ENCODE measurements around the gene STXBP1.

STXBP1 gene

DNA sequence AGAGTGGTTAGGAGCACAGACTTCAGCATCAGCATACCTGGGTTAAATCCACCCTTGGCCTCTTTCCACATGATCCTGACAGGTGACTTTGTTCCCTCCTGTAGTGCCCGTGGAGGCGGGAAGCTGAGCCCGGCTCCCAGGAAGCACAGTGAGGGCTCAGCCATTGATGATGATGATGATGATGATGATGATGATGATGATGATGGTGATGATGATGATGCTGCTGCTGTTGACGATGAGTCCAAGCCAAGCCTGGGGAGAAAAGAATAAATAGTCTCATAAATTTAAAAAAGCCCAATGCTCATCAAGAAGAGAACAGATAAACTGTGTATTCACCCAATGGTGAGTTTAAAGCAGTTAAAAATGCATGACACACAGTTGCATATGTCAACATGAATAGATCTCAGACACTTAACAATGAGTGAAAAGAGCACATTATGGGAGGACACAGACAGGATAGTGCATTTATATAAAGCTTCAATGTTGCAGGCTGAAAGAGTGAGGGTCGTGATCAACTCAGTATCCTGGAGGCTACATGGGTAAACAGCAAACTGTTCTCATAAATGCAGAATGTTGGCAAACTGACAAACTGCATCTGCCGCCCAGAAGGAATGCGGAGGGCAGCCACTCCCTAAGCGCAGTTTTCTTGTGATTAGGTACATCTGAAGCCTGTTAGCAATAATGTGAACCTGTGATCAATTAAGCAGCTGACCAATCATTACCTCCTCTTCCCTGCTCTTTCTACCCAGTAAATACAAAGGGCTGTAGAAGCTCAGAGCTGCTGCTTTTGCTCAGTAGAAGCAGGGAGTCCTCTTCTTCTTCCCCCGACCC is 83.0 kb downstream of the STXBP1 start:
- no peak for DNase-seq

DNA sequence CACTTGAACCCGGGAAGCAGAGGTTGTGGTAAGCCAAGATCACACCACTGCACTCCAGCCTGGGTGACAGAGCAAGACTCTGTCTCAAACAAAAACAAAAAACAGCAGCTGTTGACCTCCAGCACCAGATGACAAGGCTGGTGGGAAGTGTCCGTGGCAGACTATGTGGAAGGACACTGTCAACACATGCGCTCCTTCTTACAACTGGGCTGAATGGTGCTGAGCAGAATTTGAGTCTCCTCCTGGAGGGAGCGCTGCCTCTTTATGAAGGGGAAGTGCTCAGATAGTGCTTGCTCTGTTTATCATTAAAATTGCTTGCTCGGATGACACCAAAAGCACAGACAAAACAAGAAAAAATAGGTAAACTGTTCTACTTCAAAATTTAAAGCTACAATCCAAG is 85.5 kb downstream of the STXBP1 start:
- DNase-seq, result no peak

DNA sequence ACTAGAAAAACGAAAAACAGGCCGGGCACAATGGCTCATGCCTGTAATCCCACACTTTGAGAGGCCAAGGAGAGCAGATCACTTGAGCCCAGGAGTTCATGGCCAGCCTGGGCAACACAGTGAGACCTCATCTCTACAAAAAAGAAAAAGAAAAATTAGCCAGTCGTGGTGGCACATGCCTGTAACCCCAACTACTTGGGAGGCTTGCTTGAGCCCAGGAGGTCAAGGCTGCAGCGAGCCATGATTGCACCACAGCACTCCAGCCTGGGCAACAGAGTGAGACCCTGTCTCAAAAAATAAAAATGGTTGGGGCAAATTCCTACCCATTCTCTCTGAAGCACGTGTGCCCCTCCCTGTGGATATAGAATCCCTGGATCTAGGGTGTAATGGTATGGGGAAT is 86.3 kb downstream of the STXBP1 start:
- no peak for DNase-seq

DNA sequence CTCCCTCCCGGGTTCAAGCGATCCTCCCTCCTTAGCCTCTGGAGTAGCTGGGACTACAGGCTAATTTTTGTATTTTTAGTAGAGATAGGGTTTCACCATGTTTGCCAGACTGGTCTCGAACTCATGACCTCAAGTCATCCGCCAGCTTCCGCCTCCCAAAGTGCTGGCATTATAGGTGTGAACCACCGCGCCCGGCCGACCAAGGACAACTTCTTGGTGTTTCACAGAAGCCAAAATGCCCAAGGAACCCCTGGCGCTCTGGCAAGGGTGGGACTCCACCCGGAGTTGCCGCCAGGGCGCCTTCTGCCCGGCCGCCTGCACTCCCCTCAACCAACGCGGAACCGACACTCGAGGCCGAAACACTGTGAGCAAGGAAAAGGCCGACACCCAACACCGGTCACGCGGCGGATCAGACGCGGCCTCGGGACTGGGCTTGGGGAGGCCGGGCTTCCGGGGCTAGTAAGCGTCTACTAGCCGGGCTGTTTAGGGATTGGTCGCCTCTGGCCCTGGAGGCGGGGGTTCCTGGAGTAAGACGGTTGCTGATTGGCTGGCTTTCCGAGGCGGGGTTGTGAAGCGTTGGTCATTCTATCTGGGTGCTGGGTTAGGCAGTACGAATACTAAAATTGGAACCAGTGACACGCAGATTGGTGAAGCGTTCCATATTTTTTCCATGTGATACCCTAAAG is 87.1 kb downstream of the STXBP1 start:
- DNase-seq, result peak; percentile 98

DNA sequence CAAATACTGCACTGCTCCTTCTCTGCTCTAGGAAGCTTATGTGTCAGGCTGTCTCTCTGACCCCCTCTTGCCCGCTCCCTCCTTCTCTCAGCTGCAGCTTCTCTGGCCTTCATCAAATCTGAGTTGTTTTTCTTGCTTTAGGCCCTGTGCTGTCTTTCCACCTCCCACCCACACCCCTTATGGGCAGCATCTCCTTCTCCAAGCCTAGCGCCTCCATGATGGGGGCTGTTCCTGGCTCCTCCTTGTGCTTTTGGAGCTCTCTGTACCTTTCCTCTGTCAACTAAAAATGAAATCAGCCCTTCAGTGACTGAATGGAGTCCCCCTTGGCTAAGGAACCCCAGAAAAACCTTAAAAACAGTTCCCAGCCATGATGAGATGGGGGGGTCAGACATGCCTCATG is 88.1 kb downstream of the STXBP1 start:
- DNase-seq, result no peak

DNA sequence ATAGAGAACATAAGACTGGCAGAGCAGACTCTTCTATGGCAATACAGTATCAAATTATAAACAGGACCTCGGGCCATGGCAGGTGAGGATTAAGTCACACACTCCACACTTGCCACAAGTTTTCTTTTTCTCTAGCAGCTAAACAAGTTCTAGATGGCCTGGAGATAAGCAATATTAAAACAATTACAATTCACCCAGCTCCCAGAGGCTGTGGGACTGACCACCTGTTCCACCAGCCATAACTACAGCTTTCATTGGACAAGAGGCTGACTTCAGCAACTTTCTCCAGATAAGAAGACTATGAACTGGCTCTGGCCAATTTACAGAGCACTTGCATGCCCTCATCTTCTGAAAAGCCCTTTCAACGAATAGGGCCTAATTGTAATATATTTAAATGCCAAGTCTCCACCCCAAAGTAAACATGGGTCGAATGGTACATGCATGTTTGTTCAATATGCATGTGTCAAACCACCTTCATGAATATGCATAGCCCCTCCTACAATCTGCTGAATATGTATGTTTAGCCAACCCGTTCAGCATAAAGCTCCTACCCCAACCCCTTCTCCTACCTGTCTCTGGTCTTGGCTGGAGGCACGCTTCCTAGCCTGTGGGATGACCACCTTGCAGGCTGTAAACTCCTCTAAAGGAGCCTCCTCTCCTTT is 88.6 kb downstream of the STXBP1 start:
- DNase-seq, result no peak

DNA sequence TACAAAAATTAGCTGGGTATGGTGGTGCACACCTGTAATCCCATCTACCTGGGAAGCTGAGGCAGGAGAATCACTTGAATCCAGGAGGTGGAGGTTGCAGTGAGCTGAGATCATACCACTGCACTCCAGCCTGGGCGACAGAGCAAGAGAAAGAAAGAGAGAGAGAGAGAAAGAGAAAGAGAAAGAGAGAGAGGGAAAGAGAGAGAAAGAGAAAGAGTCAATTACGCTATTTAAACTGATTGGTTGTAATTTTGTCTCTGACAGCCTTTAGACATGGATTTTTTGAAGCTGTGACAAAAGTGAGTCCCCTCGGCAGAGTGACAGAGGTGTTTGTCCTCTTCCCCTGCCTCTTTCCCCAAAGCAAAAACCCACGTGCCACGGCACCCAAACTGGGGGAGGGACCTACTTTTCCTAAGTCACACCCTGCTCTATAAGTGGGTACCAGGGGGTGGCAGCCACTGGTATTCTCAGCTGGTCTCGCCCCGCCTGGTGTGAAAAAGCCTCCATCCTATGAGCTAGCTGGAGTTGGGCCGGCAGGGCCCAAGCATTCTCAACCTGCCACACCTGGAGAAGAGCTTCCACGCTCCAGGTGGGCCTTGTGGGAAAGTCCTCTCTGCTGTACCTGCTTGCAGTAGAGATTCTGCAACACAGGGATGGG is 91.3 kb downstream of the STXBP1 start:
- DNase-seq, result no peak

DNA sequence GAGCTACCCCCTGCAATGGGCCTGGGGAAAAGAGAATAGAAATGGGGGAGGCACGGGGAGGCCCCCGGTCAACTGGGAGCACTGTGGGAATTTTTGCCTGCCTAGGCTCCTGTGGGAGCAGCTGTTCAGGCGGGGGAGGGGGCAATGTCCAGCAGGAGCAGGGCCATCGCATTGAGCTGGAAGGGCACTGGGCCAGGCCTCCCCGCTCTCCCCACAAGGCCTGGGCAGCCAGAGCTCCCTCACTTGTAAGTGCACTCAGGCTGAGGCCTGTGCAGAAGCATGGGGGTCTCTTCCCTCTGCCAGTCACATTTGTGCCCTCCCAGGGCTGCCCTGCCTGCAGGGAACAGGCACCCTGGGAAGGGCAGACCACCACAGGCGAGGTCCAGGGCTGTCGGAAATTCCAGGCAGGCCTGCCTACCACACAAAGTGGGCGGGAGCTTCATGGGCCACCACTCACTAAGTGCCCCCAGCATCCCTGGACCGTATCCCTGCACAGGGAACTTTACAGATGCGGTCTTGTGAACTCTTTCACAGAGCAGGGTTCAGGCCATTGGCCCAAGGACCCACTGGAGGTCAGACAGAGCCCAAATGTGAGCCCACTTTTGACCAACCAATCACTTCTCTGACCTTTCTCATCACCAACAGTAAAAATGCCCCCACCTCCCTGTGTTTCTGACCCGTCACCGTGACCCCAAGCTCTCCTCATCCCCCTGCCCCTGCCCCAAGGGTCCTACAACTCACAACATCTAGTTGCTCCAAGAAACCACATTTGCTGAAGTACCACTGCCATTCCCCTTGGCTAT is 93.7 kb downstream of the STXBP1 start:
- DNase-seq, result no peak

DNA sequence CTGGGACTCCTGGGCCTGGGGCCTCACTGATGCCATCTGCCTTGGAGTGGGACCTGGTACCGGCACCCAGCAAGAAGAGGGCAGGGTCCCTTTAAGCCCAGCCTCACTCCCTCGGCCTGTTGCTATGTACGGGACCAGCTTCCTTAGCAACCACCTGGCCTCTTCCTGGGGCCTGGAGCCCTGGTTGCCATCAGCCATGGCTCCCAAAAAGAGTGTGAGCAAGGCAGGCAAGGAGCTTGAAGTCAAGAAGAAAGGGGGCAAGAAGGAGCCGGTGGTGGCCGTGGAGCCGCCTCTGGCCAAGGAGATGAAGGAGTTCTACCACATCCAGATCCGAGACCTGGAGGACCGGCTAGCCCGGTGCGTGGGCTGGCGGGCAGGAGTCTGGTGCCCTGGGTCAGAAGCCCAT is 94.8 kb downstream of the STXBP1 start, which contains the start of gene CFAP157:
TSS of gene CFAP157 (plus strand) at position 153 of the 406 bp plus-strand sequence. CDS start at position 197, 44 bp downstream.
- peak; percentile 35 for DNase-seq

DNA sequence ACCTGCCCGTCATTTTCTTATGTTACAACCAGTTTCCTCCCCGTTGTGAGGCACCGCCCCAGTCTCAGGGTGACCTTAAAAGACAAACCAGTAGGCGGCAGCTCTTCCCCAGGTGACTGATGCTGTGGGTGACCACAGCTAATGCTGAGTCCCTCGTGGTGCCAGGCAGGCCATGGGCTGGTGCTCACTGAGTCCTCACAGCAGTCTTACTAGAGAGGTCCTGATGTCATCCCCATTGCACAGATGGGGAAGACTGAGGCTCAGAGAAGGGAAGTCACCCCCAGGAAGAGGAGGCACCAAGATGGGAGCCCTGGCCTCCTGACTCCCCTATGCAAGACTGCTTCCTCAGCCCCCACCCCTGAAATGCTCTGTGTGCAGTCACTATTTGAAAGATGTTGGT is 95.7 kb downstream of the STXBP1 start:
- DNase-seq, result no peak

DNA sequence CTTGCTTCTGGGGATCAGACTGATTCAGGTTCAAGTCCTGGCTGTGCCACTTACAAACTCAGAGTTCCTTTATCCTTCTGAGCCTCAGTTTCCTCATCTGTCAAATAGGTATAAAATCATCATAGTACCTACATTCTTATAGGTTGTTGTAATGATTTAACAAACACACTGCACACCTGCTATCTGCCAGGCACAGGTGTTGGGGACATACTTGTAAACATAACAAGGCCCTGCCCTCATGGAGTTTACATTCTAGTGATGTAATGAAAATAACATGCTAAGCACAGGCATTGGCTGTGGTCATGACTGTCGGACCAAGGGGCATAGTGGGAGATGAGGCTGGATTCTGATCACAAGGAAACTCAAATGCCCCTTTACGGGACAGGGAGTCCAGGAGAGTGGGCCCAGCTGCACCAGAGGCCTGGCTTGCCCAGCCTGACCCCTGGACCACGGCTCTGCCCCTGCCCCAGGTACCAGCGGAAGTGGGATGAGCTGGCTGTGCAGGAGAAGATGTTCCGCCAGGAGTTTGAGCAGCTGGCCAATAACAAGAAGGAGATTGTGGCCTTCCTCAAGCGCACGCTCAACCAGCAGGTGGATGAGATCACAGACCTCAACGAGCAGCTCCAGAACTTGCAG is 97.0 kb downstream of the STXBP1 start:
- DNase-seq, result no peak

DNA sequence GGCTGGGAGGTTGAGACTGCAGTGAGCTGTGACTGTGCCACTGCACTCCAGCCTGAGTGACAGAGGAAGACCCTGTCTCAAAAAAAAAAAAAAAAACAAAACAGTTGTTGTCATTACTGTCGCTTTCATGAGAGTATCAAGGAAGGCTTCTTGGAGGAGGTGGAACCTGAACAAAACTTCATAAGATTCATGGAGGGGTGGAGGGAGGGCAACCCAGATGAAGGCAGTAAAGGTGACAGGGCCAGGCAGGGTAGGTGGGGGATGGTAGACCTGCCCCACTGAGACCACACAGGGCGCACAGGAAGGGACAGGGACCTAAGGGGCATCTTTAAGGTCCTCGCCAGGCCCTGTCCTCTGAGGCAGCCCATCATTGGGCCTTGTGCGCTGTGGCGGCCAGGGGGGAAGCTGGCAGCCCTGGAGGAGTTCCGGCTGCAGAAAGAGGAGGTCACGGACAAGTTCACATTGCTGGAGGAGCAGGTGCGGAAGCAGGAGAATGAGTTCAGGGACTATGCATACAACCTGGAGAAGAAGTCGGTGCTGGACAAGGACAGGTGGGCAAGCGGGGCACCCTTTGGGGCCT is 98.2 kb downstream of the STXBP1 start:
- DNase-seq, result no peak

DNA sequence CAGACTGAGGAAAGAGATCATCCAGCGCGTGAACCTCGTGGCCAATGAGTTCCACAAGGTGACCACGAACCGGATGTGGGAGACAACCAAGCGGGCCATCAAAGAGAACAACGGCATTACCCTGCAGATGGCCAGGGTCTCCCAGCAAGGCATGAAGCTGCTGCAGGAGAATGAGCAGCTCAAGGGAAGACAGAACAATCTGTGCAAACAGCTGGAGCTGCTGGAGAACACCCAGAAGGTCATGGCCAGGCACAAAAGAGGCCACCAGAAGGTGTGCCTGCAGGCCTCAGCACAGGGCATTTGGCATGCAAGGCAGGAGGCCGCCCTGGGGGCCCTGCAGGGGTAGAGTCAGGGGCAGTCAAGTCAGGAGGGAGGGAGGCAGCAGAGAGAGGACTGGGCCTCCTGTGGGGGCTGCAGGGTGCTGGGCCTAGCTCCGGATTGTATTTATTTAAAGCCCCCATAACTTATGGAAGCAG is 99.2 kb downstream of the STXBP1 start:
- DNase-seq, result peak; percentile 75

DNA sequence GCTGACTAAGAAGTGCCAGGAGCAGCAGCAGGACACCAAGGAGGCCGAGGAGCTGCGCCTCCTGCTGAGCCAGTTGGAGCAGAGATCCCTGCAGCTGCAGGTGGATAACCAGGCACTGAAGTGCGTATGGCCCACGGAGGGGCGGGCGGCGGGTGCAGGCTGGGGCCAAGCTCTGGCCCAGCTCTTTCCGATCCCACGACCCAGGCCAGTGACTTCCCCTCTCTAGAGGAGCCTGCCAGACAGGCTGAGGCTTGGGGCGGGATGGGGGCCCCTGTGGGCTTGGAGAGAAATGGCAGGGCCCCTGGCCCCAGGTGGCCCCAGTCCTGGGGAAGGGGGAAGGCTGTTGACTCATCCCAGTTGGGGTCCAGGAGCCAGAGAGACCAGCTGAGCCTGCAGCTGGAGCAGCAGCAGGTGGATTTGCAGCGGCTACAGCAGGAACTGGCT is 99.8 kb downstream of the STXBP1 start:
- peak; percentile 36 for DNase-seq

DNA sequence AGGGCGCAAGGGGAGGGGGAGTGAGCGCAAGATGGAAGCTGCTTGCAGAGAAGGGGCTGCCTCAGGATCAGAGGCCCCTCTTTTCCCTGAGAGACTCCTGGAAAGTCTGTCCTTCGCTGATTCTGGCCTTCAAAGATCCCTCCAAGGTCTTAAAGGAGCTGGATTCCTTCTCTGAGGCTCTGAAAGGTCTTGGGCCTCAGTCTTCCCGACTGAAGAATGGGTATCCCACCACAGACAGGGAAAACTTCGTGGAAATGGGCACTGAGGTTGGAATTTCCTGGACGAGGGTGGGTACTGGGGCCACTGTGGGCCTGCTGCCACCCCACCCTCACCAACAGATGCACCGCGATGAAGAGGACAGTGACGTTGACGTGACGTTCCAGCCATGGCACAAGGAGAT is 100.3 kb downstream of the STXBP1 start:
- no peak for DNase-seq

DNA sequence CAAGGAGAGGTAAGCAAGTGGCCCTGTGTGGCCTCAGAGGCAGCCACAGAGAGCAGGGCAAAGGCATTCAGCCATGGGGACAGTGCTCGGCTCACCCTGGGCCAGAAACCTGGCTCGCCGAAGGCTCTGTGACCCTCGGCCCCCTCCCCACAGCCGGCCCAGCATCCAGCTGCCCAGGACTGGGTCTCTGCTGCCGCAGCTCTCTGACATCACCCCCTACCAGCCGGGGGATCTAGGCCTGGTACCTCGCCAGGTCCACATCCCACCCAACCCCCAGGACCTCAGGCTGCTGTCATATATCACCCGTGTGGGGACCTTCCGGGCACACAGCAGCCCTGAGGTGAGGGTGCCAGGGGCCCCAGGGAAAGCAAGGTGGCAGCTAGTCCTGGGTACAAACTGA is 100.8 kb downstream of the STXBP1 start:
- no peak for DNase-seq

DNA sequence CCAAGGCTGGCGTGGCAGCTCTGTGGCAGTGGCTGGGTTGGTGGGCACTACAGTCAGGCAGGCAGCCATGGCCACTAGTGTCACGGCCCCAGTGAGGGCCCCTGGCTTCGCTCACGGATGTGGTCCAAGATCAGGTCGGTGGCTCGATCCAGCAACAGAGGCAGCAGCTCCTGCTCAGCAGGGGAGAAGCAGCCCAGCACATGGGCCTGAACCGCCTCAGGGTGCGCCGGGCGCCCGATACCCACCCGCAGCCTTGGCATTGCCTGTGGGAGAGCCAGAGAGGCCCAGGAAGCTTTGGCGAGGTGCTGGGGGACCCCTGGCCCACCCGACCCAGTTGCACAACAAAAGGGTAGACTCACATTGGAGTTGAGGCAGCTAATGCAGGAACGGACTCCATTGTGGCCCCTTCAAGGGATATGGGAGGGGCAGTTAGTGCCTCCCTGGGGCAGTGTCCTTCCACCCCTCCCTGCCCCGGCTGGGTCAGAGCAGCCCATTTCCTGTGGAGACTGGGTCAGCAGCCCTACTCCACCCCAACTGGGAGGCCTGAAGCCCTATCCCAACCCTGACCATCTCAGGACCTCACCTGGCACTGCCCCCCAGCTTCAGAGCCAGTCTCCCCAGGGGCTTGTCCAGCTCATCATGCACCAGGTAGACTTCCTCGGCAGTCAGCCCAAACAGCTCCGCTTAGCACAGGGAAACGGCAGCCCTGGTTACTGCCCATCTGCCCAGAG is 102.1 kb downstream of the STXBP1 start:
- no peak for DNase-seq

DNA sequence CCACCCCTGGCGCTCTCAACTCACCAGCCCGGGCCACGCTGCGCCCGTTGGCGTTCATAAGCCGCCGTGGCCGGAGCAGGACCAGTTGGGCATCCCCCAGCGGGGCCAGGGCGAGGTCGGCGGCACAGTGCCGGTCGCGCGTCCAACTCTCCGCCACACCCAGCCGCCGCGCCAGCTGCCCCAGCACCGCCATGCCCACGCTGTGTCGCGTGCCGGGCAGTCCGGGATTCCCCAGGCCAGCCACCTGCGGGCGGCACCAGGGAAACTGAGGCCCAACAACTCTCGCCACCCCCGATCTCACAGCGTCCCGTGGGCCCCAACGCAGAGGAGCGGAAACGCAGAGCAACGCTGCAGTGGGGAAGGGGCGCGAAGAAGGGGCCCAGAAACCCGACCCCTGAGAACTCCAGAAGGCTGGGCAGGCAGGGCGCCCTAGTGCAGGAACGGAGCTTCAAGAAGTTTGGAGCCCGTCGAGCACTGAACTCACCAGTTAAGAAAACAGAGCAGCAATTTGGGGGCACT is 102.9 kb downstream of the STXBP1 start:
- no peak for DNase-seq

DNA sequence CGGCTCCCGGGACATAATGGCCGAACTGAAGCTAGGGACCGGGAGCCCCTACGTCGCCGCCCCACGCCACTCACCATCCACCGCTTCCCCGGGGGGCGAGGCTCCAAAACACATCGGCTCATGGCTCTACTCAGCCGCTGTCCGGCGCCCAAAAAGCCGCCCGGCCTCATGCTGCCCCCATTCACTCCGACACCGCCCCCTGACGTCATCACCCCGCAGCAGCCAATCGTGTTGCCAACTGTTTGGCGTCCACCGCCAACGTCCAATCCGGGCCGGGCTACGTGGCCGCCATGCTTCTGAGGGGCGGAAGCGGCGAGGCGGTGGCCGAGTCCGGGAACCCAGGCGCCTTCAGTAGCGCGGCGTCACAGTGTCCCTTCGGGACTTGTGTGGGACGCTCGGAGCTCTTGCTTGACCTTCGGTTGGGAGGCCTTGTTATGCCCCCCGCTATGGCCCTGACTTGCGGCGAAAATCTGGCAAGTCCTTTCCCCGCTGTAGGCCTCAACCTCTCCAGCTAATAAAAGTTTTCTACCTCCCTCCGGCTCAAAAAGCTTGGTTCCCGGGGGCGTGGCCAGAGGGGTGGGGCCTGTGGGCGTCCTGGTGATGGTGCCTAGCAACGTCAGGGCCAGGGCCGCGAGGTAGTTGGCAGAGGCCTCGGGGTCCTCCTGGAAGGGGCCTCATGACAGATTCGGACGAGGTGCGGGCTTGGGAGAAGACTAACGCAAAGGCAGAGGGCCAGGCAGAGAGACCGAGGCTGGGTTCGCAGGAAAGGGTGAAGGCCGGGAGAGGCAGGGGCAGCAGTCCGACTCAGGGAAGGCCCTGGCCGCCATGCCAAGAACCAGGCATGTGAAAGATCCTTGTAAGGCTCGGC is 103.6 kb downstream of the STXBP1 start, which contains the start of the genes PTRH1 and TTC16:
TSS of gene PTRH1 (minus strand) at position 194 of the 868 bp plus-strand sequence. CDS start at position 170, 24 bp downstream.
TSS of gene TTC16 (plus strand) at position 610 of the 868 bp plus-strand sequence. CDS start at position 677, 67 bp downstream.
- DNase-seq, result peak; percentile 92
